ENCODE results near the gene PRUNE1. TPM values are rescaled to one million over a fixed set of nuclear protein-coding genes. Genes with fewer than 3 reads are reported as not detected.

Gene PRUNE1
- polyA plus RNA-seq, 1 experiment: 21.7 TPM

- CTCF ChIA-PET: interaction anchor here (1.4 to 6.0 kb wide), 5 partner anchors 18 to 29 kb away, joined by 5 to 60 read pairs (median 11); partner anchors contain the start of gene MINDY1
Measured at GRCh38 chr1:150976879-150977694, 31.2 kb upstream of the PRUNE1 start.

GRCh38 chr1:150979092-150980056, 28.9 kb upstream of the PRUNE1 start:
- Histone ChIP-seq H3K27me3 (ENCODE audit: control insufficient read depth, insufficient read depth, low read length) (no peaks in the 10 kb centered on the region), H3K9me3 (ENCODE audit: control insufficient read depth, insufficient read depth, low read length) (no peaks in the 10 kb centered on the region; the same call in 1 of the 2 replicates), H3K4me3 (ENCODE audit: low read depth, low read length) (no peak overlapping the region), H3K27ac (ENCODE audit: low read depth, low read length) (no peak overlapping the region)
- ChIA-PET CTCF (interaction anchor here (0.8 to 6.0 kb wide), 11 partner anchors 9 to 159 kb away, joined by 3 to 60 read pairs (median 5); partner anchors contain the start of gene MINDY1), POLR2A (interaction anchor here (0.7 kb wide), 1 partner anchor 90 kb away, joined by 3 read pairs; no protein-coding TSS in a partner anchor)
- peak; percentile 100 for TF ChIP-seq CTCF (IDR thresholded peaks at IDR 0.05; ENCODE audit: low read depth, low read length)
- DNase-seq (ENCODE audit: low read depth, low spot score): peak; percentile 75

More at GRCh38 chr1:150976879-150977694, 31.2 kb upstream of the PRUNE1 start:
- no peak for TF ChIP-seq CTCF (IDR thresholded peaks at IDR 0.05; ENCODE audit: low read depth, low read length)
- H3K27me3 ChIP-seq (ENCODE audit: control insufficient read depth, insufficient read depth, low read length): no peaks in the 10 kb centered on the region
- no peak overlapping the region for H3K4me3 ChIP-seq (ENCODE audit: low read depth, low read length)
- H3K27ac ChIP-seq (ENCODE audit: low read depth, low read length): no peak overlapping the region
- POLR2A ChIA-PET: no interaction called here
- DNase-seq (ENCODE audit: low read depth, low spot score): no peak
- H3K9me3 ChIP-seq (ENCODE audit: control insufficient read depth, insufficient read depth, low read length): peaks cover 3% of the 10 kb centered on the region; the same call in 1 of the 2 replicates

DNA sequence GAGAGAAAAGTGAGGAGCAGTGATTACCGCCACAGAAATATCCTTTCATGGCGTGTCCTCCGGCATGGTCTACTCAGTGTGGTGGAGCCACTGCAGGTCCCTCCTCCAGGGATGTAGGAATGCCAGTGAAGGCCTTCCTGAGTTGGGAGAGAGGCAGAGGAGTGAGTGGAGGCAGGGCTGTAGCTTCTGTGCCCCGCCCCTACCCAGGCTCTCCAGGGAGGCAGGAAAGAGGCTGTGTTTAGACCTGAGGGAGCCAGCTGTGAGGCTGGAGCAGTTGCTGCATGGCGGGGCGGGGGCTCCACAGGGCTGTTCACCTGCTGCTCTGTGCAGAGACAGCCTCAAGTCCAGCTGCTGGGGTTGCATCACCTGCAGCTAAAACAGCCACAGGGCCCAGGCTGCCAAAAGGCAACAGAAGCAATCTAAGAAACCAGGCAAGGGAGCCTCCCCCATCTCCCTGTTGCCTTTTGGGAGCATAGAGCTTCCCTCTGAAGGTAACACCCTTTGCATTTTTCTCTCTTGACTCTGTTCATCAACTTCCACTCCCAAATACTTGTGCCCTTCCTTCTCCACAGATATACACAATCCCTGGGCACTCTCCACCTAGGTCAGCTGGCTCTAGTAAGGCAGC, 27.0 kb upstream of the PRUNE1 start:
- DNase-seq (ENCODE audit: low read depth, low spot score): no peak
- no peaks in the 10 kb centered on the region for H3K27me3 ChIP-seq (ENCODE audit: control insufficient read depth, insufficient read depth, low read length)

More for the DNA sequence above, 27.0 kb upstream of the PRUNE1 start:
- no peak for TF ChIP-seq CTCF (IDR thresholded peaks at IDR 0.05; ENCODE audit: low read depth, low read length)
- H3K27ac ChIP-seq (ENCODE audit: low read depth, low read length): peak overlapping the region; percentile 11
- H3K4me3 ChIP-seq (ENCODE audit: low read depth, low read length): no peak overlapping the region
- no peaks in the 10 kb centered on the region for H3K9me3 ChIP-seq (ENCODE audit: control insufficient read depth, insufficient read depth, low read length)
- ChIA-PET CTCF (interaction anchor here (1.0 to 6.0 kb wide), 7 partner anchors 11 to 59 kb away, joined by 3 to 60 read pairs (median 4); partner anchors contain the start of gene MINDY1), POLR2A (interaction anchor here (0.9 to 1.6 kb wide), 2 partner anchors 18 to 64 kb away, joined by 3 to 6 read pairs; no protein-coding TSS in a partner anchor)

Data from AG04450 (cell line).